ENCODE data around the gene KCNAB2.

The KCNAB2 gene

DNA sequence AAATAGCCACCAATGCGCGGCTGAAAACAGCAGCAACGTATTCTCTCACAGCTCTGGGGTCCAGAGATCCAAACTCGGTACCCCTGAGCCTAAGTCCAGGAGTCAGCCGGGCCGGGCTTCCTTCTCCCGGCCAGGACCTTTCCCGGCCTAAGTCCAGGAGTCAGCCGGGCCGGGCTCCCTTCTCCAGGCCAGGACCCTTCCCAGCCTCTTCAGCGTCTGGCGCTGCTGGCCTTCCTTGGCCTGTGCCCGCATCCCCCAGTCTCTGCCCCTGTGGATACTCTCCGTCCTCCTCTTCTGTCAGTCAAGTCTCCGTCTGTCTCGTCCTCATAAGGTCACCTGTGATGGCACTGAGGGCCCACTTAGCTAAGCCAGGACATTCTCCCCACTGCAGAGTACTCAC lies 32.2 kb downstream of the KCNAB2 start:
- Histone ChIP-seq H2AFZ (ENCODE audit: low read depth, low read length) (no peak overlapping the region), H3K27ac (ENCODE audit: low read length) (no peak overlapping the region), H3K9me3 (ENCODE audit: insufficient read depth, low read length) (no peaks in the 10 kb centered on the region), H3K4me3 (ENCODE audit: low read length) (no peak overlapping the region), H4K20me1 (ENCODE audit: insufficient read depth, low read length) (0 out of 2 replicates have a peak, but pooled peaks cover 2% of the 10 kb centered on the region), H3K79me2 (ENCODE audit: low read length) (no peaks in the 10 kb centered on the region), H3K36me3 (replicated peaks; ENCODE audit: low read depth, low read length) (peaks cover 9% of the 10 kb centered on the region), H3K4me2 (ENCODE audit: low read length) (no peak overlapping the region), H3K27me3 (ENCODE audit: low read depth, low read length) (no peaks in the 10 kb centered on the region), H3K4me1 (ENCODE audit: low read length) (no peaks in the 10 kb centered on the region), H3K9ac (ENCODE audit: low read length) (no peak overlapping the region)
- no peak for TF ChIP-seq EZH2phosphoT487 (IDR thresholded peaks at IDR 0.05; ENCODE audit: low read depth)

DNA sequence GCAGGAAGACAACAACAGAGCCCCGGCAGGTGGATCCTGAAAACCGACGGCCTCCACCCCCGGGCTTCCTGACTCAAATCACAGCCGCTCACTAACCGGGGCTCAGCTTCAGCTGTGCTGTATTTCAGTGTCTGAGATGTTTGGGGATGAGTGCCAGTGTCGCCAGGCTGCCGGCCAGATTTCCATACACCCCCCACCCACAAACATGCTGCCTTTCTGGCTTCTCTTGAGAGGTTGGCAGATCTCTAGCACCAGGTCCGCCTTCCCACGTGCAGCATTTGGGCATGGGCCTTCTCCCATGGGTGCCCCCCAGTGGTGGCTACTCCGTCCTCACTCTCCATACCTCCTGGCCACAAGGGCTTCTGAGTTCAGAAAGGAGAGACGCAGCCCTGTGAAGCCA lies 34.8 kb downstream of the KCNAB2 start:
- no peaks in the 10 kb centered on the region for H3K36me3 ChIP-seq (replicated peaks; ENCODE audit: low read depth, low read length)
- TF ChIP-seq, protein P1, sequence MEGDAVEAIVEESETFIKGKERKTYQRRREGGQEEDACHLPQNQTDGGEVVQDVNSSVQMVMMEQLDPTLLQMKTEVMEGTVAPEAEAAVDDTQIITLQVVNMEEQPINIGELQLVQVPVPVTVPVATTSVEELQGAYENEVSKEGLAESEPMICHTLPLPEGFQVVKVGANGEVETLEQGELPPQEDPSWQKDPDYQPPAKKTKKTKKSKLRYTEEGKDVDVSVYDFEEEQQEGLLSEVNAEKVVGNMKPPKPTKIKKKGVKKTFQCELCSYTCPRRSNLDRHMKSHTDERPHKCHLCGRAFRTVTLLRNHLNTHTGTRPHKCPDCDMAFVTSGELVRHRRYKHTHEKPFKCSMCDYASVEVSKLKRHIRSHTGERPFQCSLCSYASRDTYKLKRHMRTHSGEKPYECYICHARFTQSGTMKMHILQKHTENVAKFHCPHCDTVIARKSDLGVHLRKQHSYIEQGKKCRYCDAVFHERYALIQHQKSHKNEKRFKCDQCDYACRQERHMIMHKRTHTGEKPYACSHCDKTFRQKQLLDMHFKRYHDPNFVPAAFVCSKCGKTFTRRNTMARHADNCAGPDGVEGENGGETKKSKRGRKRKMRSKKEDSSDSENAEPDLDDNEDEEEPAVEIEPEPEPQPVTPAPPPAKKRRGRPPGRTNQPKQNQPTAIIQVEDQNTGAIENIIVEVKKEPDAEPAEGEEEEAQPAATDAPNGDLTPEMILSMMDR (IDR thresholded peaks at IDR 0.05; ENCODE audit: low read depth, low read length) = no peak
- no peak for TF ChIP-seq EZH2phosphoT487 (IDR thresholded peaks at IDR 0.05; ENCODE audit: low read depth)
- no peak overlapping the region for H3K9ac ChIP-seq (ENCODE audit: low read length)
- H2AFZ ChIP-seq (ENCODE audit: low read depth, low read length) = no peak overlapping the region
- H3K4me2 ChIP-seq (ENCODE audit: low read length) = no peak overlapping the region
- H3K79me2 ChIP-seq (ENCODE audit: low read length) = no peaks in the 10 kb centered on the region
- H4K20me1 ChIP-seq (ENCODE audit: insufficient read depth, low read length) = no peaks in the 10 kb centered on the region
- H3K4me1 ChIP-seq (ENCODE audit: low read length) = no peaks in the 10 kb centered on the region
- no peaks in the 10 kb centered on the region for H3K9me3 ChIP-seq (ENCODE audit: insufficient read depth, low read length)
- no peak overlapping the region for H3K4me3 ChIP-seq (ENCODE audit: low read length)
- H3K27me3 ChIP-seq (ENCODE audit: low read depth, low read length) = no peaks in the 10 kb centered on the region
- H3K27ac ChIP-seq (ENCODE audit: low read length) = no peak overlapping the region

DNA sequence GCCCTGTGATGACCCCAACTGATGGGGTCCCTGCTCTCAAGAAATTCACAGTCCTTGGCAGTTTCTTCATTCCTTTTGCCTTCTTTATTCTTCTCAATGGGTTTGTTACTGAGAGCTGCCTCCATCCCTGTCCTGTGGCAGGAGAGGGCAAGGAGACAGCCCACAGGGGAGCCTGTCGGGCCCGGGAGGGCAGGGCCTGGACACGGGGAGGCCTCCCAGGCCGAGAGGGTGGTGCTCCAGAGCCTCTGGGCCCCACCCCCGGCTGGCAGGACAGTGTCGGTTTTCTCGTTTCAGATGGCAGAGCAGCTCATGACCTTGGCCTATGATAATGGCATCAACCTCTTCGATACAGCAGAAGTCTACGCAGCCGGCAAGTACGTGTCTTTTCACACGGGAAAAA lies 36.2 kb downstream of the KCNAB2 start:
- no peaks in the 10 kb centered on the region for H3K27me3 ChIP-seq (ENCODE audit: low read depth, low read length)
- H3K4me1 ChIP-seq (ENCODE audit: low read length) = no peaks in the 10 kb centered on the region
- H3K4me3 ChIP-seq (ENCODE audit: low read length) = no peak overlapping the region
- H3K4me2 ChIP-seq (ENCODE audit: low read length) = no peak overlapping the region
- no peak overlapping the region for H3K9ac ChIP-seq (ENCODE audit: low read length)
- H4K20me1 ChIP-seq (ENCODE audit: insufficient read depth, low read length) = no peaks in the 10 kb centered on the region
- no peaks in the 10 kb centered on the region for H3K9me3 ChIP-seq (ENCODE audit: insufficient read depth, low read length)
- no peak overlapping the region for H3K27ac ChIP-seq (ENCODE audit: low read length)
- no peaks in the 10 kb centered on the region for H3K36me3 ChIP-seq (replicated peaks; ENCODE audit: low read depth, low read length)
- H2AFZ ChIP-seq (ENCODE audit: low read depth, low read length) = no peak overlapping the region
- TF ChIP-seq, protein P1 (IDR thresholded peaks at IDR 0.05; ENCODE audit: low read depth, low read length) = no peak
- no peak for TF ChIP-seq EZH2phosphoT487 (IDR thresholded peaks at IDR 0.05; ENCODE audit: low read depth)
- H3K79me2 ChIP-seq (ENCODE audit: low read length) = no peaks in the 10 kb centered on the region

DNA sequence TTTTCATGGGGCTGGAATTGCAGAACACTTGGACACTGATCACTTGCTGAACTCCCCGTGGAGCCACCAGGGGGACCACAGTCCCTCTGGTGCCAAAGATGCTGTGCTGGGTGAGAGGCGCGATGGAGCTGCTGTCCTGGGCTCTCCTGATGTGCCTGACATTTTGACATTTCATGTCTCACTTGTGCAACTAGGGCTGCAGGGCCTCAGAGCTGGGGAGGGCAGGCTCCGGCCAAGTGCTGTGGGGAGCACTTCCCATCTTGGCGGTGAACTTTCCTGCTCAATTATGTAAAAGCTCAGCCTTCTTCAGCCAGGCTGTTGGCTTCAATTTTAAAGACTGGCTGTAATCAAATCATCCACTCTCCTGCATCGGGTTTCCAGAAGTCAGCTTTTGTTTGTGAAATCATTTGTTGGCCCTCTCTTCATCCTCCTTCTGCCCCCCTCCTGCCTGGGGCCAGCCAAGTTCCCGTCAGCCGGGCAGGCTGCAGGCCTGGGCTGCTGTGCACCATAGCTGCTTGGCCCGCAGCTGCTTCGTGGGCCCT lies 36.8 kb downstream of the KCNAB2 start:
- no peak overlapping the region for H3K27ac ChIP-seq (ENCODE audit: low read length)
- no peaks in the 10 kb centered on the region for H3K79me2 ChIP-seq (ENCODE audit: low read length)
- no peak overlapping the region for H3K9ac ChIP-seq (ENCODE audit: low read length)
- H3K36me3 ChIP-seq (replicated peaks; ENCODE audit: low read depth, low read length) = no peaks in the 10 kb centered on the region
- no peaks in the 10 kb centered on the region for H3K27me3 ChIP-seq (ENCODE audit: low read depth, low read length)
- no peak overlapping the region for H3K4me2 ChIP-seq (ENCODE audit: low read length)
- H3K4me1 ChIP-seq (ENCODE audit: low read length) = no peaks in the 10 kb centered on the region
- TF ChIP-seq EZH2phosphoT487 (IDR thresholded peaks at IDR 0.05; ENCODE audit: low read depth) = no peak
- TF ChIP-seq, protein P1 (IDR thresholded peaks at IDR 0.05; ENCODE audit: low read depth, low read length) = no peak
- no peaks in the 10 kb centered on the region for H3K9me3 ChIP-seq (ENCODE audit: insufficient read depth, low read length)
- no peaks in the 10 kb centered on the region for H4K20me1 ChIP-seq (ENCODE audit: insufficient read depth, low read length)
- H3K4me3 ChIP-seq (ENCODE audit: low read length) = no peak overlapping the region
- no peak overlapping the region for H2AFZ ChIP-seq (ENCODE audit: low read depth, low read length)

Data from OCI-LY3 (cell line).